Measurements from ENCODE around the gene SSTR5.
A peak's percentile ranks its signal among the peaks of the same experiment; 100 is the strongest.

Gene SSTR5

DNA sequence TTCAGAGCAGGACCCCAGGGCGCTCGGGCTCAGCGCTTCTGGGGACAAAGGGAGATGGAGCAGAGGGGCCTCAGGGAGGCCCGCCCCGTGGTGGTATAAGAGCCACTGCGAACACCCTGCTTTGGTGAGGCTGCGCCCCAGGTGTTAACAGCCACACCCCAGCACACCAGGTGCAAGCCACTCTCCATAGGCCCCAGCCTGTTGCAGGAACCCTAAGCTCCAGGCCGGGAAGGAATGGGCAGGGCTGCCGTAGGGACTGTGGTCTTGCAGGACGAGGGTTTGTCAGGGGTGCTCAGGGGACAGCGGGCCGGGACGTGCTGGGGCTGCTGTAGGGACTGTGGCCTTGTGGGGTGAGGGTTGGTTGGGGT lies 17.0 kb upstream of the SSTR5 start:
- no peak for DNase-seq

DNA sequence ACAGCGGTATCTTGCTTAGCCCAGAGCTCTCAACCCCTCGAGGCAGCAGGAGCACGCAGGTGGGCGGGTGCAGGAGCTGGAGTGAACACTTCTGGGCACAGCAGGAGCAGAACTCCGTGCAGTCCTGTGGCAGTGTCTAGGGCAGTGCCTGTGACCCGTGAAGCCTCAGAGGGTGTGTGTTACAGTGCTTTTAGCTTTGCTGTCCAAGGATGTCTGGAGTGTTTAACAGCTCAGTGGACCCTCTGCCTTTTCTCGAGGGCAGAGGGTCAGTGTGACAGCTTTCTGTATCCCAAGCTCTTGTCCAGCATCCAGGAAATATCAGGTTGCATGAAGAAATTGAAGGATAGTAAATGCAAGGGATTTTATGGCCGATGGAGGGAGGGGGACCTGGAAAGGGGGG lies 16.4 kb upstream of the SSTR5 start:
- DNase-seq, result peak in 1 of 3 experiments; percentile 33

DNA sequence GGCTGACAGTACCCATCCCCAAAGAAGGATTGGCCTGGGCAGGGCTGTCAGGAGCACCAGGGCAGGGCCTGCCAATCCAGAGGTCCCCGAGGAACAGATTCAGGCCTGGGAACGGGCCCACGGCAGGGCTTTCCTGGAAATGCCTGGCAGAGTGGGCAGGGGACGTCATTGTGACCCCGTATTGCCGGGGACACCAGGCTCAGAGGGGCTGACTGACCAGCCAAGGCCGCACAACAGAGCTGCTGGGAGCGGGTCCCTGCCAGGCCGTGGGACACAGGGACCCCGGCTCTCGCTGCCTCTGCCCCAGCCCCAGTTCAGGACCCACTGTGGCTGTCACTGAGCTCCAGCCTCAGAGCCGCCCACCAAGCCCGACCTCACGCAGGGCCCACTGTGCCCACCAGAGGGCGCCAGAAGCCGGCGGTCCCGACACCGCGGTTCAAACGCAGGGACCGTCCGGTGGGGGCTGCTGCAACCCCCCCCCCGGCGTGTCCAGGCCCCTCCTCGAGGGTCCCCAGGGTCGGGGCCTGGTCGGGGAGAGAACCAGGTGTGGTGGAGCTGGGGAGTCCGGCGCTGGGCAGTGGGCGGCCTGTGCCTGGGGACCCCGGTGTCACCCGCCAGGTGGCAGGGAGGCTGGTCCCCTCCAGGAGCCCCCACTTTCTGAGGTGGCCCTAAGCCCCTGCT lies 15.2 kb upstream of the SSTR5 start:
- no peak for DNase-seq

DNA sequence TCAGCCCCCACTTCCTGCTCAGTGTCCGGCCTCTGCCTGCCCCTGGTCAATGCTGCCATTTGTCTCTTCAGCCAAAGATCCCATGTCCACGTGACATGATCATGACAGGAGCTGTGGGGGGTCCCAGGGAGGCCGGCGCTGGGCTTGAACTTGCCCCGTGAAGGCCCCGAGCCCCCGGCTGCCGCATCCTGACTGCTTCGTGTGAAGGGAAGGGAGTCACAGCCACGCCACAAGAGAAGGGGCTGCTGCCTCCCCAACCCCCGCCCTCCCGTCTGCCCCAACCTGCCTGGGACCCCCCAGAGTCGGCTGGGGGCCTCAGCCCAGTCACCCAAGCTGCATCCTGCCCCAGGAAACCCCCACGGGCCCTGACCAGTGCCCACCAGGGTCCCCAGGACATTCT lies 14.3 kb upstream of the SSTR5 start:
- no peak for DNase-seq

DNA sequence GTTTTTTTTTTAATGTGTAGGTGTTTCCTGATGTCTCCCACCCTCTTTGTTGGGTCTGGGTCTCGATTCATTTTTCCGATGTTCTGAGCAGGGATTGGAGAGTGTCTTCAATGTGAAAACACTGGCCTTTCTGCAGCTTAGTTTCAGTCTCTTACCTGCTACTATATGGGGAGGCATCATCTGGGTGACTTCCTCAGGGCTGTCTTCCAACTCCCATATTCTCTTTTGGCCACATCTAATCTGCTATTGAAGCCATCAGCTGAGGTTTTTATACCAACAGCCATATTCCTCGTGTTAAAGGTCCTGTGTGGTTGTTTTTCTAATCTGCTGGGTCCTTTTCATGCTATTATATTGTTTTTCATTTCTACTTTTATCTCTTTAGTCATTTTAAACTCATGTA lies 13.2 kb upstream of the SSTR5 start:
- DNase-seq, result no peak

DNA sequence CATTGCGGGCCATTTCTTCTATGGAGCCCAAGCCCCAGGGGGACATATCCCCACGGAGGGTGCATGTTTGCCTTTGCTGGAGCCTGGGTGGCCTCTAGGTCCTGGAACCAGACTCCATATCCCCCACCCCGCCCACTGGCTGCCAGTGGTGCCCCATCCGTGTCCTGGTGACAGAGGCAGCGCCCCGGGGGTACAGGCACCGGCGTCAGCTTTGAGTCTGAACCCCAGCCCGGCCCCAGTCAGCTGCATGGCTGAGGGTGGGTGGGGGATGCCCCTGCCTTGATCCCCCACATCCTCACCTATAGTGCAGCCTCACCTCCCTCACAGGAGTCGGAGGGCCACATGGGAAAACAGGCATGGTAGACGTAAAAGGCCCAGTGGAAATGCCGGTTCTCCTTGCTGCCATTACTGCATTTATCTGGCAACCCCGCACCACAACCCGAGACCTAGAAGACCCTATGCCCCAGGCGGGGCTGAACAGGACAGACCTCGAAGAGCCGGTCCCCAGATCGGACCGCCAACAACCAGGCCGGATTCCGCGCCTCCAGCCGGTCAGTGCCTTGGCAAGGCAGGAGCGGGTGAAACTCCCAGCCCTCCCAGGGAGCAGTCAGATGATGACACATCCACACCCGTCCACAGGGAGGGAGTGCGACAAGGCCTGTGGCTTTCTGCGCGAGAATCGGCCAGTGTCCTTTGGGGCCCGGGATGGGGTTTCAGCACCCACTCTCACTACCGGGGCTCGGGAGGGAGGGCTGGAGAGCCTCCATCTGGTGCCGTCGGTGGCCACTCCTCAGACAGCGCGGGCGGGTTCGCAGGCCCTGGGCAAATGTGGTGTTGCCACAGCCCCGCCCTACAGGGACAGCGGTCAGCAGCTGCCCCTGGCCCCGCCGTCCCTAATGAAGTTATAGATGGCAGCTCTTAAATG lies 11.9 kb upstream of the SSTR5 start:
- no peak for DNase-seq

DNA sequence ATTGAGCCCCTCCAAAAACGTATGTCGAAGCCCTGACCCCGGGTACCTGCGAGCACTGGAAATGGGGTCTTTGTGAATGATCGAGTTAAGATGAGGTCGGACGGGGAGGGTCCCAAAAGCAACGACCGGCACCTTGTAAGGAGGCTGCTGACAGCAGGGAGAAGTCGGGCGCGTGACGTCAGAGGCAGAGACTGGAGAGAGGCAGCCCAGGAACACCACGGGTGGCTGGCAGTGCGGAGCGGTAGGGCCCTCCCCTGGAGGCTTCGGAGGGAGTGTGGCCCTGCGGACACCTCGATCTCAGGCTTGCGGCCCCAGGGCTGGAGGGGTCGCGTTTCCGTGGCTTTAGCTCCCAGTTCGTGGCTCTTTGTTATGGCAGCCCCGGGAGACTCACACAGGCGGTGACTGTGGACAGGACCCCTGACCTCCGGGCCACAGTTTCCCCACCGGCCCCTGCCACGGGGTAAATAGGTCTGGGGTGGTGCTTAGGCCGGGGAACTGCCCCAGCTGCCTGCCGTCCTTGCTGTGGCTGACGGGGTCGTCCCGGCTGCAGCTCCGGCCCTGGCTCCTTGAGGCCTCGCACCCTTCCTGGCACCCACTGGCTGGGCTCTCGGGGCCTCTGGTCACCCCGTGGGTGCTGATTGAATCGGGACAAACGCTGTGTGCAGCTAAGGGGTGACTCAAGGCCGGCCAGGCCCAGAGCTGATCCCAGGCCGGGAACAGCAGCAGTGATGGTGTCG lies 10.6 kb upstream of the SSTR5 start:
- no peak for DNase-seq

DNA sequence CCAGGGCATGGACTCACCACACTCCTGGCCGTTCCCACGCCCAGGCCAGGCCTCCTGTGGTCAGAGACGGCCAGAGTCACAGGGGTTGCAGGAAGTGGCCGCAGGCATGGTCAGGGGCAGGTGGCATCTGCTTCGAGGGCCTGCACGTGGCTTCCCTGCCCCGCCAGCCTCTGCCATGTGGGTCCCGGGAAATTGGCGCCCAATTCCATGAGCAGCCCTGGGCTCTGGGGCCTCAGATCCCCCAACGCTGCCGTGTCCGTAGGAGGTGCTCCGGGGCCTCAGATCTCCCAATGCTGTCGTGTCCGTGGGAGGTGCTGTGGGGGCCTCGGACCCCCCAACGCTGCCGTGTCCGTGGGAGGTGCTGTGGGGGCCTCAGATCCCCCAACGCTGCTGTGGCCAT lies 9.7 kb upstream of the SSTR5 start:
- no peak for DNase-seq

DNA sequence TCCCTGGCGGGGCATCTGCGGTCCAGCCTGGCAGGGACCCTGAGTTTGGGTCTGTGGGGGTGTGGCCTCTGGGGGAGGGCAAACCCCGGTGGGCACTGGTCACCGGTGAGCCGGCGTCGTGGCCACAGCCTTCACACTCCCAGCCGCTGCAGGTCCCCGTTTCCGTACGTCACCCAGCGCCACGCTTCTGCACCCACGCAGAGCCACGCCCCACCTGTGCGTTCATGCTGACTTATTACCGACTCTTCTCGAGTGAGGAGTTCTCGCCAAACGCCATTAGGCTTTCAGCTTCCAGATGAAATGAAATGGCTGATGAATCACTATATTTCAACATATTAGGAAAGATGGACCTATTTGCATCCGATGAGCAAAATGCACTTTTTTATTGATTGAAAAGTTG lies 8.8 kb upstream of the SSTR5 start:
- no peak for DNase-seq

DNA sequence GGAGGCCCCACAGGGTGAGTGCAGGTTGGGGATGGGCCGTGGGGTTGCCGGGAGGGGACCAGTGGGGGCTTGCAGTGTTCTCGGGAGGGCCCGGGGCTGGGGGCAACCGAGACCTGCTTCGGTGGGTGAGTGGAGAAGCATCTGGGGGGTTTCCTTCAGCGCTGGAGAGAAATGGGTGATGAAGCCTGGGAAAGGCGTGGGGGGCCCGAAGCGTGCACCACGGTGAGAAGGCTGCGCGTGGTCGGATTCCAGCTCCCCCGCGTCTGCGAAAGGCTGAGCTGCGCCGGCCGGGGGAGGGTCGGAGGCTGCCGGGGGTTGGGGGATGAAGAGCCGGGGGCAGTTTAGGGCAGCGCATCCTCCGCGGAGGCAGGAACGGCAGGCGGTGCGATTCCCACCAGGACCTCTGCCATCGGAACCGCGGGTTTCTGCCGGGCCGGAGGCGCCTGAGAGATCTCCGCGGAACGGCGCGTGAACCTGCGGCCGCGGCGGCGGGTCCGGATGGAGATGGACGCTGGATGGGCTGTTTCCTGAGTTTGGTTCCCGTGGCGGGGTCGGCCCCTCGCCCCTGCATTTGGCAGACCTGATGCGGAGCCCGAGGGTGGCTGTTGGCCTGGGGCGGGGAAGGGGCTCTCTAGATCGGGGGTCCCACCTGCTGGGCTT lies 6.9 kb upstream of the SSTR5 start:
- DNase-seq, result no peak

DNA sequence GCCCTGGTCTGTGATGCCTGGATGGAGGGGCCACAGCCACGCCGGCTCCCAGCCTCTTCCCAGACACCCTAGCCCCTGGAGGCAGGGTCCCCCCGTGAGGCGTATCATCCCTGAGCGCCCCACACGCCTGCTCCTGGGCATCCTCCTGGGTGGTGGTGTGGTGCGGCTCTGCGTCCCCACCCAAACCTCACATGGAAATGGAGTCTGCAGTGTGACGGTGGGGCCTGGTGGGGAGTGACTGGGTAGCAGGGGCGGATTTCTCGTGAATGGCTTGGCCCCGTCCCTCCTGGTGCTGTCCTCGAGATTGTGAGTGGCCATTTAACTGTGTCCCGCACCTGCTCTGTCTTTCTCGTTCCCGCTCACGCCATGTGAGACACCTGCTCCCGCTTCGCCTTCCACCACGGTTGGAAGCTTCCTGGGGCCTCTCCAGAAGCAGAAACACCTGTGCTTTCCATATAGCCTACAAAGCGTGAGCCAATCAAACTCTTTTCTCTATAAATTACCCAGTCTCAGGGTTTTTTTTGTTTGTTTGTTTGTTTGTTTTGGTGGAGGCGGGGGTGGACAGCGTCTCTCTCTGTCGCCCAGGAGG lies 5.9 kb upstream of the SSTR5 start:
- DNase-seq, result peak in 2 of 3 experiments; percentile 68 to 85

DNA sequence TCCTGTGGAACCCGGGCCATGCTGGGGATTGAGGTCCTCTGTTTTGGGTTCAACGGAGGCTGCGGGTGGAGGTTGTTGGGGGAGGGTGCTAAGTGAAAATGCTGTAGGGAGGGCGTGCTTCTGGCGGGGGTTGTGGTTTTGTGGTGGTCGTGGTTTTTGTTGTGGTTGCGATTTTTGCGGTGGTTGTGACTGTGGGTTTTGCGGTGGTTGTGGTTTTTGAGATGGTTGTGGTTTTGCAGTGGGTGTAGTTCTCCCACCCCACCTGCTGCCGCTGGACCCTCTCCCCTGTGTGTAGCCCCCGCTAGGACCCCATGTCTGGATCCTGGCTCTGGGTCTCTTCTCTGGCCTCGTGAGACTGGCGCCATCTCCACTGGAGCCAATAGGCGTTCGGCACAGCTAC lies 4.9 kb upstream of the SSTR5 start:
- DNase-seq, result no peak

DNA sequence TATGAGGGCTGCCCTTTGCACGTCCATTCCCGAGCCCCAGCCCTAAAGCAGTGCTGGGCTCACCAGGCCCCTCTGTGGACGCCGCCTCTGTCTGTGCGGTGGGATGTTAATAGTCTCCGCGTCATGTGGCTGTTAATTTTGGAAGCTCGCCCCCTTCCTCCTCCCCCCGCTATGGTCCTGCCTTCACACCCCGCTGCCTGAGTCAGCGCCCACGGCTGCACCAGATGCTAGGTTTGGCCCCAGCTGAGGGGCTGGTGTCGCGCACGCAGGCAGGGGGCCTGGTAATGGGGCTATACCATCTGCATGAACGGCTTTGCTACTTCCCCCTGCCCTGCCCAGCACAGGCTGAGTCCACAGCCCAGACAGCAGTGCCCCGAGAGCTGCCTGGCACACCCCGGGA lies 4.1 kb upstream of the SSTR5 start:
- DNase-seq, result no peak

DNA sequence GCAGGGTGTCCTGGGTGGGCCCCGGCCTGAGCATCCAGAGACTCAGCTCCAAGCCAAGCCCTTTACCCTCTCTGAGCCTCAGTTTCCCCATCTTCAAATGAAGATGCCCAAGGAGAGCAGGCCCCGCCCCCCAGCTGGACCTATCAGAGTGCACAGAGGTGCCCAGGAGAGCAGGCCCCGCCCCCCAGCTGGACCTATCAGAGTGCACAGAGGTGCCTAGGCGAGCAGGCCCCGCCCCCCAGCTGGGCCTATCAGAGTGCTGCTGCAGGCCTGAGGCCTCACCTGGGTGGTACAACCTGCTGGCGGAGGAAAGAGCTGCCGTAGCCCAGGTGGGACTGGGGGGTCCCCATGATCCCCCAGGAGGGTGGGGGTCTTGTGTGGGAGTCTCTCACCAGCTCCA lies 3.4 kb upstream of the SSTR5 start:
- DNase-seq, result no peak

DNA sequence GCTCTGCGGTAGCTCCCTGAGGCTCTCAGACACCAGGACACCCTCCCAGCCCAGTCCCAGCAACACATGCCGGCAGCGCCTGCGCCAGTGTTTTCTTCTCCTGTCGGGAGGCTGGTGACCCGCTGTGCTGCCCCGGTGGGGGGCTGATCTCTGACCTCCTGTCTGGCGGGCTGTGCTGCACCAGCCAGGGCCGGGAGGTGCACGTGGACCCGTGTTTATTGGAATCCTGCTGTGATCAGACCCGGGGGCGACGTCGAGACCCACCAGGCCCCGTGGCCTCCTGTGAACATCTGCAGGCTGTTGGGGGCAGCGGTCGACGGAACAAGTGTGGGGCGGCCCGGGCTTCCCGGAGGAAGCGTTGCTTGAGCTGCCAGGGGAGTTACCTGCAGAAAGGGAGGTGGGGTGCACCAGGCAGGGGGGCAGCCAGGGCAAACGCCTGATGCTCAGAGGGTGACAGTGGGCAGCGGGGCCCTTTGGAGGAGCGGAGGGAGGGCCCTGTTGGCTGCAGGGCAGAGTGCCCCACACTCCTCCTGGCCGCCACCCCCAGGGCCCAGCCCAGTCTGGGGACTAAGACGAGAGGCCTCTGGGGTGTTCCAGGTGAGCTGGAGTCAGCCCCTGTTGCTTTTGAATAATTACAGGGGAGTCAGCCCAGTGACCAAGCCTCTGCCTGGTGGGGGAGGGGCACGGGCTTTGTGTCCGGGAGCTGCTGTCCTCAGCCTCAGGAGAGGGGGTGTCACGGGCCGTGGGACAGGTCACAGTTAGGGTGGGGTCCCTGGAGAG lies 2.3 kb upstream of the SSTR5 start:
- peak in 2 of 3 experiments; percentile 70 to 81 for DNase-seq

DNA sequence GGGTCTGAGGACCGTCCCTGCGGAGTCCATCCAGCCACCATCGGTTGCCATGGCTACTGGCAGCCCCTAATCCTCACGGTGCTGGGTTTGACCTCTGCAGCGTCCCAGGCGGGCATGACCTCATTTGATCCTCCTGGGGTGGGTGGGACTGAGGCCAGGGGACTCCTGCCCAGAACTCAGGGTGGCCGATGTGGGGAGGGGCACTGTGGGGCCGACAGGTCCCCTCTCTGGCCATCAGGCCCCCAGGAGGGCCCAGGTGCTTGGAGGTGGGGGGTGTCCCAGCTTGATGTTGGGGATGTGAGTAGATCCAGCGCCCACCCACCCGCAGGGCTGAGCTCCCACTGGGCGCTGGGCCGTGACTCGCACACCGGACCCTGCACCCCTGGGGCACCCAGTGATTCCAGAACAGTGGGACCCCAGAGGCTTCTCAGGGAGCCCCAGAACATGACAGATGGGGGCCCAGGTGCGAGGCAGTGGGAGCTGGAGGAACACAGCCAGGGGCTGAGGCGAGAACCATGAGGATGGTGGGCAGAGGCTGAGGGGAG lies 1.6 kb upstream of the SSTR5 start:
- DNase-seq, result no peak

DNA sequence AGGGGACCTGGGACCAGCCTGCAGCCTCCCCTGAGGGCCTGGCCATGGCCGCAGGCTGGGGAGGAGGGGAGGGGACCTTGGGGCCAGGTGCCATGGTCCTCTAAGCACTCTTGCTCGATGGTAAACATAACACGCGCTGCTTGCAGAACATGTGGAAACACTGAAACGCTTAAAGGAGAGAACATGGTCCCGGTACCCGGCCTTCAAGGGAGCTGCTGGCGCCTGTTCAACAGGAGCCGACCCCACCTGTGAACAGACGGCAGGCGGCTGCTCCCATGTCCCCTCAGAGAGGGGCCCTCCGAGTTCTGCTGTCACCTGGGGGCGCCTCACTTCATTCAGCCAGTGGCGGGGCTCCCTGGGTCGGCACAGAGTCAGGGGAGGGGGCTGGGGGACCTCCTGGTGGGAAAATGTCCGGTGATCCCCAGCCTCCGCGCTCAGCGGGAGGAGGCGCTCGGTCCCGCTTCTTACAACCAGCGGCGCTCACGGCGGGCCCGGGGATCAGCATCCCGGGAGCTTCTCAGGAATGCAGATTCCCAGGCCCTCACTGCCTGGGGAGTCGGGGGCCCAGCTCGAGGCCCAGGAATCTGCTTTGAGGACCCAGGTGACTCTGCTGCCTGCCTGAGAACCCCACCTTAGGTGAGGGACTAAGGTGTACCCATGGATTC lies 854 bp upstream of the SSTR5 start:
- peak in 2 of 3 experiments; percentile 58 to 74 for DNase-seq

DNA sequence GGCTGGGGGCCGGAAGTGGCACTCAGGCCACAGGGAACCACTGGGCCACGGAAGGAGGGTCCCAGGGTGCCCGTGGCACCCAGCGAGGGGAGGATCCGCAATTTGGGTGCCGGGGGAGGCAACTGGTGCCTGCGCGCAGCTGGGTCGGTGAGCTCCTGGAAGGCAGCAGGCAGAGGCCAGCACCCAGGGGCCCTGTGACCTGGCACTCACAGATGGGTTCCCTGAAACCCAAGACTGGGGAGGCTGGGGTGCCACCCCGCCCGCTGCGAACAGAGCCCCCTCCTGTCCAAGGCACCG lies 663 bp downstream of the SSTR5 start:
- DNase-seq, result no peak

DNA sequence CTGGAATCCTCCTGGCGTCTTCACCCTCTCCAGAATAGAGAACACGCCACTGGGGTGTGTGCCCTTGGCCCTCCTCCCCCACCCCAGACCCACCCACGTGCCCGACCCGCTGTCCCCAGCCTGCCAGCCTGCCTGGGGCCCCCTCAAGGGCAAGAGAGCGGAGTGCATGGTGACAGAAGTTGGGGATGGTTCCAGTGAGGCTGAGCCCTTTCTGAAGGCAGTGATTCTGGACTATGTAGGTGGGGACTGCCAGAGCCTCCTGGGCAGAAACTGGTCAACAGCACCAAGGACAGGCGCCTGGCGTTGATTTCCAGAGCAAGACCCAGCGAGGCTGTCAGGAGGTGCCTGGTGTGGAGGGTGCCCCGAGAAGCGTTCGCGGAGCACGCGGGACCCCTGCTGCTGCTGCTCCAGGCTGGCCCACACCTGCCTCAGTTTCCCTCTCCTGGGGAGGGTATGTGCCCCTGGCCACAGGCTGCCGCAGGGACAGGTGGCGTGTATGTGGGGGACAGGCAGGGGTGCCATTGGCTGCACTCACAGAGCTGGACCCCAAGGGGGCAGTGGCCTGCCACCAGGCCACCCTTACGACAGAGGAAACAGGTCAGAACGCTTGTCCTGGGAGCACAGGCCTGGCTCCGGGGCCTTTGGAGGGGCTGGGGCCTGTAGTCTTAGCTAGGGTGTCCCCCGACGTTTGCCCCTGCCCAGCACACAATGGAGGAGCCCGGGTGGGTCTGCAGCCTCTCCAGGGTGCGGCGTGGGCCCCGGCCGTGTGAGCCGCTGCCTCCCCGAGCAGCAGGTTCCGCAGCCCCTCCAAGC lies 1.2 kb downstream of the SSTR5 start:
- DNase-seq, result no peak

DNA sequence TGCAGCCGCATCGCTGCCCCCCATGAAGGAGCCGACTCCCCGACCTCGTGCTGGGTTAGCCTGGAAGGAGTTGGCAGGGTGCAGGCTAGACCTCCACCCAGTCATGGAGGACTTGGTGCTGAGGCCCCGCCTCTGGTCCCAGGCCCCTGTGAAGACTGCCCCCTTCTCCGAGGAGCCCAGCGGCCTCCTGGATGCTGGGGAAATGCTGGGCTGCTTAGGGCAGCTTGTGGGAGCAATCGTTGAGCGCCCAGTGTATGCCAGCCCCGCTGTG lies 1.8 kb downstream of the SSTR5 start:
- no peak for DNase-seq

DNA sequence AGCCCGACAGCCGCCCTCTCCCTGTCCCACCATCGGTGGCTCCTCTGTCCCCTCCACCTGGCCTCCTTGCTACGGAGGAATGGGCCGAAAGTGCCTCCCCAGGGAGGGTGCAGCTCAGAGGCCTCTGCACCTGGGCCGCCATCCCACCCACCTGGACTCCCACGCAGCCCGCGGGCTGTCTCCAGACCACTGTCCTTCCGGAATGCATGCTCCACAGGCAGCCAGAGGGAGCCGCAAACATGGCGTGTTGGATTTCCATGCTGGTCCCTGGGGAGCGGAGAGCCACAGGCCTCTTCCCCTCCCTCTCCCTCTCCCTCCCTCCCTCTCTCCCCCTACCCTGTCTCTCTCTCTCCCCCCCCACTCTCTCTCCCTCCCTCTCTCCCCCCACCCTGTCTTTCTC lies 3.0 kb downstream of the SSTR5 start:
- no peak for DNase-seq

All from NCI-H1417 (cell line).